Embryonic facial prominence (tissue), 1 donor: ENCODE data around the gene FASLG.

ENCODE experiments used
- DNase-seq: peaks from one replicate; pipeline ENCODE4 v3.0.0-alpha.2; 2016; ENCODE audit errors: extremely low spot score

Gene FASLG

DNA sequence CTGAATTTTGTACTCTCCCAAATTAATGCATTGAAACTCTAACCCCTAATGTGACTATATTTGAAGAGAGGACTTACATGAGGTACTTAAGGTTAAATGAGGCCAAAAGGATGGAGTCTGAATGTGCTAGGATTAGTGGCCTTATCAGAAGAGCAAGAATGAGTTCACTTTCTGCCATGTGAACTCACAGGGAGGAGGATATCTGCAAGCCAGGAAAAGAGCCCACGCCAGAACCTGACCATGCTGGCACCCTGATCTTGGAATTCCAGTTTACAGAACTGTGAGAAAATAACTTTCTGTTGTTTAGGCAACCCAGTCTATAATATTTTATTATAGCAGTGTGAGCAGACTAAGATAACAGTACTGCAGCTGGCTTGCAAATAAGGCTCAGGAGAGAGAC lies 12.2 kb upstream of the FASLG start:
- DNase-seq, result no peak

DNA sequence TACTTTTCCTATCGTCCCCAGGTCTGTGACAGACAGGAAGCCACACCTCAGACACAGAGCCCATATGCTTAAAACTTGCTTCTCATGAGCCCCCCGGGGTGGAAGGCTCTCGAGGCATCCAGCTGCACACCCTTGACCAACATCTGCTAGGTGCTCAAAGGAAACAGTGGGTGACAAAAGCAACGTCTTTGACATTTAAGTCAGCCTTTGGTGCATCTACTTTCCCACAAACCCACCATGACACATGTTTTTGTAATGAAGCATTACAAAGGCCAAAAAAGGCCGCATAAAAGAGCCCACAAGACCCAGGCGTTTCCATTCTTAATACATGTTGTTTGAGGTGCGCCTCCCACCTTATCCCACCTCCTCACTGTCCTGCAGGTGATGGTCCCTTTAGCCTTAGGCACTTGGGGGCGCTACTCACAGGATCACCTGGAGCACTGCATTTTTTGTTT lies 11.8 kb upstream of the FASLG start:
- no peak for DNase-seq

DNA sequence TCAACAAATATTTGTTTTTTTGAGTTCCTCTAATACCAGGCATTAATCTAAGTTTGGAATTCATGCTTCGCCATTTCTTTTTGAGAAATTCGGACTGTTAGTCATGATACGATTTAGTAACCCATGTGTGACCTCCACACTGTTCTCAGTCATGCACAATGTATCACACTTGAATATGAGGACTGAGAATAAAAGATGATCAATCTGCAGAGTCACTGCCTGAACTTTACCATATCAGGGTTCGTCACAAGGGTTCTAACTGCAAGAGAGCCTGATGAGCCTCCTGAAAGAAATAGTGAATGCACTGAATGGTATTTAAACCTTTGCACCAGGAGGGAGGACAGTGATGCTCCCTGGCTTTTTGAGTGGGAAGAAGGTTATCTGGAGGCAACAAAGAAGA lies 10.9 kb upstream of the FASLG start:
- no peak for DNase-seq

DNA sequence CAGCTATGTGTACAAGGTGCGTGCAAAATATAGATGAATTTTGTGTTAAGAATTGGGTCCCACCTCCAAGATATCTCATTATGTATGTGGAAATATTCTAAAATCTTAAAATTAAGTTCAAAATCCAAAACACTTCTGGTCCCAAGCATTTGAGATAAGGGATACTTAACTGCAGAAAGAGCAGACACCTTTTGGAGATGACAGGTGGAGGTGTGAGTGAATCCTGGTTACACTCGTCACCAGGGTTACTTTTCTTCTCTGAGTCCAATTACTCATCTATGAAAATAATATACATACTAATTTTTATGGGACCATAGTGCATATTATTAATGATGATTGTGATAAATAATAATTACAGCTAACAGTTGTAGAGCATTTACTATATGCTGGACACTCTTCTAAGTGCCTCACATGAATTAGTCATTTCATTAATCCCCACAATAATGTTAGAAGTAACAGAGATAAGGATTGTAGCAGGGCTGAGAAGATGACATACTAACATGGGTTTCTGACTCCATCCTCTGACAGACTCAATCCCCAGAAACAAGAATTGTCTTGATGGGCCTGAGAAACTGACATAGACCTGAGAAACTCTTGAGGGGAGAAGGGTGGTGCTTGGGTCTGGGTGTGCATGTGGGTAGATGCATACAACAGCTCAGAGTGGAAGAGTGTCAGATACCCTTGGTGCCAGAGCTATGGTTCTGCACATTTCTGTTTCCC lies 8.3 kb upstream of the FASLG start:
- no peak for DNase-seq

DNA sequence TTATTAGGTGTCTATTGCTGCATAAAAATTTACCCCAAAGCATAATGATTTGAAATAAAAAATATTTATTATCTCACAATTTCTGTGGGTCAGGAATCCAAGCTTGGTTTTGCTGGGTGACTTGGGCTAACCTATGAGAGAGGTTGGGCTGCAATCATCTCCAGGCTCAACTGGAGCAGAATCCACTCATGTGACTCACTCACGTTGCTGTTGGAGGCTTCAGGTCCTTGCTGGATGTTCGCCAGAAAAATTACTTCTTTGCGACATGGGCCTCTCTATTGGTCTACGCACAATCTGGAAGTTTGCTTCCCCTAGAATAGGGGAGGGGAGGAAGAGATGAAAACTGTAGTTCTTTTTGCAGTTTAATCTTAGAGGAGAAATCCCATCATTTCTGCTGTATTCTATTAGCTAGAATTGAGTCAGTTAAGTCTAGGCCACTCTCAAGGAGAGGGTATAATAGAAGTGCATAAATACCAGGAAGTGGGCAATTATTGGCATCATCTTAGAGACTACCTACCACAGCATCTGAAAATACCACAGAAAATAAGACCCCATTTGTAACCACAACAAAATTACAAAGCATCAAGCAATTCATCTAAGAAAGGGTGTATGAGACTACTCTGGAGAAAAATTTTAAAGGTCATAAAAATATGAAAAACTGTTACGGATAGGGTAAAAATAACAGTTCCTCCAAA lies 5.7 kb upstream of the FASLG start:
- no peak for DNase-seq

DNA sequence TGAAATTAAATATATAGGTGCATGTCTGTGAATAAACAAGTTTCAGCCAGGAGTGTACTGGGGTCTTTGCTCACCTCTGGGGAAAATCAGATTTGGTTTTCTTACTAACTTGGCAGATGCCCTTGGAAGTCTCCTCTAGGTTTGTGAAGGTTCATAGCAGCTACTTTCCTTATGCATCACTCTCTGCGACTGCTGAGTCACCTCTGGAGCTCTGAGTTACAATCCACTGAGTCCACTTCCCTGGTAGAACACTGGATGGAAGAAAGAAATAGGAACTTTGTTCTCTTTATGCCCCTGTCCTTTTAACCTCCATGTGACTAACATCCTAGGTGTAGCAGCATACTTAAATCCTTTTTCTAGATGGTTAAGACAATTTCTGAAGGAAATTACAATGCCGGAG lies 4.4 kb upstream of the FASLG start:
- DNase-seq, result no peak

DNA sequence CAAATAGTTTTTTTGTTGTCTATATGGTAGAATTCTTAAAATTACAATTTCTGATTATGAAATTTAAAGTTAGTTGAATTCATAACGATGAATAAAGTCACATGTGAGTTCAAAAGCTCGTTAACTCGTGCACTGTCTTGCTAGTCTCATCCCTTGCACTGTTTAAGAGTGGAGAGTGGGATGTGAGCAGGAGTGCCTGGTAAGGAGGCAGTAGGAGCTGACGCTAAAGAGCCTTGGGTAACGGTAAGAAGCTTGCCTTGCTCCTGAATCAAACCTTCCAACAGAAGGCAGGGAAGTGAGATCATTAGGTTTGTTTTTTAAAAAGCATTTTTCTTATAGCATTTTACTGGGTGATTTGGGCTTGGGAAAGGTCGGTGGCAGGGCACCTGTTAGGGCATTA lies 2.3 kb upstream of the FASLG start:
- no peak for DNase-seq

DNA sequence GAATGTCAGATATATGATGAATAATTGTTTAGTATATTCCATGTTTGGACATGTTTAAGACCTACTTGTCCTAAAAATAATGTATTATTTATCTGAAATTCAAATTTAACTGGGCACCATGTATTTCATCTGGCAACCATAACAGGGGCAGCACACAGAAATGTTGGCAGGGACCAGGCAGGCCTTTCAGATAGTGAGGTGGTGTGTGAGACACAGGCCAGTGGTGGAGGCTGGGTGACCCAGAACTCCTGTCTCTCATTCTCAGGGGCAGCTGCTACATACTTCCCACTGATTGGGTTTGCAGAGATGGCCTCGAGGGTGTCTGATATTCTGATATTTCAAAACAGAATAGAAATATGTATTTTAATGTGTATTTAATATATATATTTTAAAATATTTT lies 1.3 kb upstream of the FASLG start:
- DNase-seq, result no peak

DNA sequence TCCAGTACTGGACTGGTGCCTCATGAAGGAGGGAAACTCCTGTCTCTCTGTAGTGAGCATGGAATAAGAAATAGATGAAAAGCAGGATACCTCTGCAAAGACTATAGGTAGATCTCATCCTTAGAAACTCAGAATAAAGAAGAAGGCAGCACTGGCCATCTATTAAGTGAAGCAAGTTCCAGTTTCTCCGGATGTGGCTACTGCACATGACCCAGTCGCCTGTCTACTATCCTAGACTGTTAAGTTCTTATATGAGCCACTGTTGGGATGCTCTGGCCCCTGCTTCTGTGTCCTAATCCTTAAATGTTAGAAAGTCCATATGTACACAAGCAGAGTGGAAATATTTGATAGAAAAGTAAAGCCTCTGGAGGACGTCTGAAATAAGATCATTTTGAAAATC lies 2.2 kb downstream of the FASLG start:
- no peak for DNase-seq

DNA sequence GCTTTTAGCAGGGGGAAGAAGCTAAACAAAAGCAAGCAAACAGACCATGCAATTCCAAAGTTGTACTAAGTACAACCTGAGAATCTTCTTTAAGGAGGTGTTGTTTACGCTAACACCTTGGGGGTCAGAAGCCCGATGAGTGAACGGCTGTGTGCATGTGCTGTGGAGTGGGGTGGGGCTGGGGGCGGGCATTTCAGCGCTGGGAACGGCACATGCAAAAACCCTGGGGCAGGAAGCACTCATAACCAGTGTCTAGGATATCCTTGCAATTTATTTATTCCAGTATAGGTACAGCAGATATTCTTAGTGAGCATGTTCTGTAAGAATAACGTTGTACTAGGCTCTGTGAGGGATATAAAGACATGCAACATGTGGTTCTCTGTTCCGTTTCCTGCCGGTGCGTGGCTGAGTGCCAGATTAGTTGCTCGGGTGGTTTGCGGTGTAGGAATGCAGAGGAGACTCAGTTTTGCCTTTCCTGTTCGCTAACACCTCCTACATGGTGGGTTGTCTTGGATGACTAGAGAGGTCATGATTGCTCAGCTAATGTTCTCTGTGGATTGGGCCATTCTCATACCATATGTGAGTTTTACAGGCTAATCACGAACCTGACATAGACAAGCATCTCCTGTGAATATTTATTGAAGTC lies 3.7 kb downstream of the FASLG start:
- DNase-seq, result no peak

DNA sequence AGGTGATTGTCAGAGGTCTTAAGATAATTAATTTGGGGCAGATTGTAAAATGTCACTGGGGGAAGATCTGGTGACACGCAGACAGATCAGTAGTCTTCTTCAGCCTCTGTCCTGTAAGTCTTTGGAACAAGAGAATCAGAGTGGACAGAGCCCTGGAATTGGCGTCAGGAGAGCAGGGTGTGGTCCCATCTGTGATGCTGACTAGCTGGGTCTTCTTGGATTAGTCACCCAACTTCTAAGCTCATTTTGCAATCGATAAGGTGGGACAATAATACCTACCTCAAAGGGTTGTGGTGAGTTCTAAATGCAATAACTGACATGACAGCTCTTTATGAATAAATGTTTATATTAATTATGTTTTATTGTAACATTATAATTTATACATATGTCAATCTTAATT lies 4.8 kb downstream of the FASLG start:
- no peak for DNase-seq

DNA sequence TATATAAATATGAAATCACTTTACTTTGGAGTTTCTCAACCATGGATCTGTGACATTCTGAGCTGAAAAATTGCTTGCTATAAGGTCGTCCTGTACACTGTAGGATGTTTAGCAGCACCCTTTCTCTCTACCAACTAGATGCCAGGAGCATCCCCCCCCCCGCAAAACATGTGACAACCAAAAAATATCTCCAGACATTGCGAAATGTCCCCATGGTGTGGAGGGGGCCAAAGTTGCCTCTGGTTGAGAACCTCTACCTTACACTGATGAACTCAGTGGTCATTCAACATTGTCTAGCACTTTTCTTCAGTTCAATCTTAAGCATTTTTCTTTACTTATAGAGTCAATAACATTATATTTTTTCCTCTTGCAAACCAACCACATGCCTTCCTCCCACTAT lies 9.2 kb downstream of the FASLG start:
- no peak for DNase-seq

DNA sequence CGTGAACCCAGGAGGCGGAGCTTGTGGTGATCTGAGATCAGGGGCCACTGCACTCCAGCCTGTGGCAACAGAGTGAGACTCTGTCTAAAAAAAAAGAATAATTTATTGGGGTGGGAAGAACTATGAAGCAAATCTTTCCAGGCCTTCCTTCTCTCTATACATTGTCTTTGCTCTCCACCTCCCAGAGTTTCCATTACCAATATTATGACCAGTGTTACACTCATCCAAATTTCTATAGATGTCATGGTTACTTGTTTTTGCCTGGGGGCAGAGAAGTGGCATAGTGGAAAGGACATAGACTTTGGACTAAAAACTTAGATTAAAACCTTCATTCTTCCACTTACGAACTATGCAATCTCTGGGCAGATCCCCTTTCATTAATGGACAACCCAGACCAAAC lies 10.1 kb downstream of the FASLG start:
- no peak for DNase-seq

DNA sequence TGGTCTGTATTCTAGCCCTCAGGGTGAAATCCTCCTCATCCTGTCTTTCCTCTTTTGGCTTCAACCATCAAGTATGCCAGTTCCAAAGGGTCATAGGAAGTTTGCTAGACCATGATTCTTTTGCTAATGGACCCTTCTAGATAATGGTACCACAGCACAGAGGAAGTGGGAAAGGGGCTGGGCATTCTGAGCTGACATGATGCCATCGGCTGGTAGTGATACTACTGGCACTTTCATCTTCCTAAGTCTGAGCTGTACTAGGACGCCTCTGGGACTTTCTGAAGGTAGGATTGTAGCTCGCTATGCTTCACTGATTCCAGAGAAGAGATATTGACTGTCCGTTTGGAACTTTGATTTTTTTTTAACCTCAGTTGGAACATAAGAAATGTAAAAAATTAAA lies 11.4 kb downstream of the FASLG start:
- DNase-seq, result no peak

DNA sequence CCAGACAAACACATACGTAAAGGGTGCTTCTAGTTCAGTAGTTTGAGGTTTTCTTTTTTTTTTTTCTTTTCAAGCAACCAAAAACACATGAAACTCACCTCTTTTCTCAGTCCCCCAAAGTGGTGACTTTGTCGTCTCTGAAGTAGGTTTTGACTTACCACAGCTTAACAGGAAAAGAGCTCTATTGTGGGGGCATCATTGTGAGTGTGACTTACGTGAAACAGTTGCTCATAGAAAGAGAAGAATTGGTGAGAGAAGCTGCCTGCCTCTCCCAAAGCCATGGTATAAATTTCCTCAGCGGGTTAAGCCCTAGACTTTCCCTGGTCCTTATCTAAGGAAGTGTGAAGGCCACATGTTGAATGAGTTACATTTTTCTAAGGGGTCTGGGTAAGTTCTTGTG lies 11.9 kb downstream of the FASLG start:
- no peak for DNase-seq

DNA sequence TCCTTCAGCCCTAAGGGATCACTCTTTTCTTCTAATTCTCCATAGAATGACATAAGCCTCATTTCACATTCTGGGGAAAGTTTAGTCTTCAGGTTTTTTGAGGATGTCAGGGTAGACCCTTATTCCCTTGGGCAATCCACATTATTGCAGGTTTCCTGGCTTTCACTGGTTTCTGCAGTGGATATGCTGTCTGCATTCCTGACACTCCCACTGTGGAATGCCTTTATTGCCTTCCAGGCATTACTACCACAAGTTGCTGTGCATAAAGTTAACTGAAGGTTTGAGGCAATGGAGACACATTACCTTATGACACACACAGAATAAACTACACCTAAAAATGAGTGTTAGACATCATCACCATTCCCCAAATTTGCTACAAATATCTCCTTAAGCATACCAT lies 12.7 kb downstream of the FASLG start:
- no peak for DNase-seq

DNA sequence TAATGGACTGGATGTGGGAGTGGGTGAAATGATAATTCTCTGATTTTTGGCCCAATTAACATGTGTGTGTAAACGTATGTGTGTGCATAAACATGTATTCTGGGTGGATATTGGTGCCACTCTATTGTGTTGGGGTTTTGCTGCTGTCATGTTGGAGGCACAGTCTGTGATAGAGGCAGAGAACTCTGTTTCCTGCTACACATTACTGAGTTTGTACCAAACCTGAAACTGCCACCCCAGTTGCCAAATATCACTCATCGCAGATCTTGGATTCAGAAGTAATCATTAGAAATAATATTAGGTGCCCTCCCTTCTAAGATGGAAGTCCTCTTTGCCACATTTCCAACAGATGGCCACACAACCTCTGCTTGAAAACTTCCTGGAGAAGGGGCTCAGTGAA lies 13.8 kb downstream of the FASLG start:
- no peak for DNase-seq

DNA sequence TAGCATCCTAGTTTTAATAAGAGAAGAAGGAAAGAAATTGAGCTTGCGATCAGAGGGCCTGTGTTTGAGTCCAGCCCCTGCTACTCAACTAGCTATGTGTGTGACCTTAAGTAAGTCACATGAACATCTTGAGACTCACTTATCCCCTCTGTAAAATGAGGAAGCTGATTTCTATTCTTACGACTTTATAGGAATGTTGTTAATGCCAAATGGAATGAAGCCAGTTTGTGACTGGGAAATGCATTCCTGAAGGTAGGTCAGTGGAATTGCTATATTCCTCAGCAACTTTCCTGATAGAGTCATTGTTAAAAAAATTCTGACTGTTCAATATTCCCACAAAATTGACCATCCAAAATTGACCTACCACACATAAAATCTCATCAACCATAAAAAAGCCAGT lies 14.9 kb downstream of the FASLG start:
- no peak for DNase-seq

DNA sequence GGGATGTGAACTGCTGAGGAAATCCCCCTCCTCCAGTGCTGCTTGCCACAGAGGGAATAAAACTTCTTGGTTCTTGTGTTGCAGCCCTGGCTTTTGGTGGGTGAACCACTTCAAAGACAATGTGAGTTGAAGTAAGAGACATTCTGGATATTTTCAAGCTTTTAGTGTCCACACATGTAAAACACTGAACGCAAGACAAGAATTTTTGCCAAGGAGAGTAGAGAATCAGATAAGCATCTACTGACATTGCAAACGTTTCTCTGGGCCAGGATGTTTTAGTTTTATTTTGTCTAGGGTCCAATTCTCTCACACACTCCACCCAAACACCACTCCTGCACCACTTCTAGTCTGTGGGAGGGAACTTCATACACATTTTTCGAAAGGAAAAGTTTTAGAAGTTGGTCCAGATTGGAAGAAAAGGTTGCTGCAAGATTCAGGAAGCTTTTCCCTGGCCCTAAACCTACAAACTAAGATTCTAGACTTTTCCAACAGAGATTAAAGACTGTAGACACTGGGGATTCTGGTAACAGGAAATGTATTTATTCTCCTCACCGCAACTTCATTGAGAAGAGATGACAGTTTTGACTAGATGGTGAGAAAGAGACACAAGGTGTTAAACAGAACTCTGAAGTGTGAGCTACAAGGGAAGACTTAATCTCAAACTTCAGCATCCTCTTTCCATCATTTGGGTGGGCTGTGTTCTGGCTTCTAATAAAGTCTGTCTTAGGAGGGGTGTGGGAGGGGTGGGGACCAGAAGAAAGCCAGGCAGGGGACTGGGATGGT lies 16.1 kb downstream of the FASLG start:
- no peak for DNase-seq

DNA sequence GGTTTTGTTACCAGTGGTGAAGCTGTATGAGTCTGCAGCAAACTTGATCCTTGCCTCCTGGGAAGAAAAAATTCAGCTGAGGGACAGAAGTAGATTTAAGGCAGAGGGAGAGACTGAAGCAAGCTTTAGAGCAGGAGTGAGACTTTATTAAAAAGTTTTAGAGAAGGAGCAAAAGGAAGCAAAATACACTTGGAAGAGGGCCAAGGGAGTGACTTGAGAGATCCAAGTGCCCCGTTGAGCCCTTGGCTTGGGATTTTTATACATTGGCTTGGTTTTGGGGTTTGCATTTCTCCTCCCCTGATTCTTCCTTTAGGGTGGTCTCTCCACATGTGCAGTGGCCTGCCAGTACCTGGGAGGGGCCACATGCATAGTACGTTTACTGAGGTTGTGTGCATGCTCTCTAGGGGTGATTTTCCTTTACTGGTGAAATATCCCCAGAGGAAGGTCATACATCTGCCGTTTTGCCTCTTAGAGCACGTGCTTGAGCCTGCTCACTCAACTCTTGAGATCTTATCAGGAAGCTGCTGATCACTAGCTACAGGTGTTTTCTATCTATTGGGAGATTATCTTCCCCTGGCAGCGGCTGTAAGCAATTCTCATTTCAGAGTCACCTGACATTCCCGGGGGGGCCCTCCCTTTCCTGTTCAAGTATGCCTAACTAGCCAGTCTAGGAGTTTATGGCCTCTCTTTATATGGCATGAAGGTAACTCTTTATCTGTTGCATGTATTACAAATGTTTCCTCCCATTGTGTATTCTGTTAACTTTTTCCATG lies 20.3 kb downstream of the FASLG start:
- no peak for DNase-seq

DNA sequence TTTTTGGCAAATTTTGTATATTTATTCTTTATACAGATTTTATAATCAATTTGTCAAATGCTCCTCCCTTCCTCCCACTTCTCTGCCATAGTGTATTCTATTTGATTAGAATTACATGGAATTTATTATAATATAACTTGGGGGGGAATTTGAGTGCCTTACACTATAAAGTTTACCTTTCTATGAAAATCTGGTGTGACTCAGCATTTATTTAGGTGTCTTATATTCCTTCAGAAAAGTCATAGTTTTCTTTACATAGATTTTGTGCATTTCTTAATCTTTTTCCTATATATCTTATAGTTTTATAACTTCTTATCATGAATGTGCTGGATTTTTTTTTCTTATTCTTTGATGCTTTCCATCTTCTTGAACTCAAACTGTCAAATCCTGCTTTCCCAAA lies 21.3 kb downstream of the FASLG start:
- no peak for DNase-seq
